Measurements from ENCODE around the gene CHRNB1.

The CHRNB1 gene

DNA sequence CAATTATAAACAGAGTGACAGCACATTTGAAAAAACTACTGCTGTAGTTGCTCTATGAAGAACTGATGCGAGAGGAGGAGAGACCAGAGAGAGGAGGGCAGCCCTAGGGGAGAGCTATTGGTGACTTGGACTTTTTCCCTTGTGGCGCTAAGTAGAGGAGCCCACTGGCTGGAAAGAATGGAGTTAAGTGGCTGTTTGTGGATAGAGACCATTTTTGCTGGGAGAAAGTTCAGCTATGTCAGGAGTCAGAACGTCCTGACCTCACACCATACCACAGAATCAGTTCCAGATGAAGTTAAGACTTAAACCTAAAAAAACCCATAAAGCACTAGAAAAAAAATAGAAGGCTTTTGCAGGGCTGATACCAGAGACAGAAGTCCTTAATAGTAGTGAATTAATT is 41.3 kb downstream of the CHRNB1 start:
- no peak for FAIRE-seq

DNA sequence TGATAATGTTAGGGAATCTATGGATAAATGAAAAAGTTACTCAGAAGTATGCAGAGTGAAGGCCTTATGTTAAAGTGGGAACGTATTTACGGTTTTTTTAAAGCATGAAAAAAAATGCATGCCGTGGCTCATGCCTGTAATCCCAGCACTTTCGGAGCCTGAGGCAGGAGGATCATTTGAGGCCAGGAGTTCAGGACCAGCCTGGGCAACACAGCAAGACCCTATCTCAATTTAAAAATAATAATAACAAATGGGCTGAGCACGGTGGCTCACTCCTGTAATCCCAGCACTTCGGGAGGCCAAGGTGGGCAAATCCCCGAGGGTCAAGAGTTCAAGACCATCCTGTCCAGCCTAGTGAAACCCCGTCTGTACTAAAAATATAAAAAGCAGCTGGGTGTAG is 45.3 kb downstream of the CHRNB1 start:
- FAIRE-seq = no peak

DNA sequence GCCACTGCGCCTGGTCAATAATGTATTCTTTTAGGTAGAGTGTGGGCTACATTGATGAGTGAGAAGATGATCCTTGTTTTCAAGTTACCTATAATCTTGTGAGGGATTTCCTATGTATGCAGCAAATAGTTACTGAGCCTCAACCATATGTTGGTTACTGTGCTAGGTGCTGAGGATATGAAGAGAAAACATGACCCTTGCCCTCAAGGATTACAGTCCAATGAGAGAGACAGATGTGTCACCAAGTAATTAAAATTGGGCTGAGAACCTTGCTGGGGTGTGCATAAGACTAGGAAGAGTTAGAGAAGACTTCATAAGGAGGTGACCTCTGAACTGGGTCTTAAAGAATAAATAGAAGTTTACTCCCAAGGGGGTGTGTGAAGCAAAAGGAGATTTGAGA is 46.7 kb downstream of the CHRNB1 start:
- no peak for FAIRE-seq

DNA sequence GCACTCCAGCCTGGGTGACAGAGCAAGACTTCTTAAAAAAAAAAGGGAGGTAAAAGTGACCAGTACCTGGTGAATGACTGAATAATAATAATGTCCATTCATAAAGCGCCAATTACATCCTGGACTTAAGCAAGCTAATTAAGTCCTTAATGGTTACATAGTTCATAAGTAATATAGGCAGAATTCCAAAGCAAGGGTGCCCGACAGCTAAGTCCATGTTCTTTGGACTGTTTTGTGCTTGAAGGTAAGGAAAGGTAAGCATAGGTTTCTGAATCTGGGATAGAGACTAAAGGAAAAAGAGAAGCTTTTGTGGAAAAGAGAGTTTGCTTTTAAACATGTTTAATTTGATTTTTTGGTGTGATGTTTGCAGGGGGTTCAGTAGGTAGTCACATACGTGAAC is 49.1 kb downstream of the CHRNB1 start:
- no peak for FAIRE-seq

DNA sequence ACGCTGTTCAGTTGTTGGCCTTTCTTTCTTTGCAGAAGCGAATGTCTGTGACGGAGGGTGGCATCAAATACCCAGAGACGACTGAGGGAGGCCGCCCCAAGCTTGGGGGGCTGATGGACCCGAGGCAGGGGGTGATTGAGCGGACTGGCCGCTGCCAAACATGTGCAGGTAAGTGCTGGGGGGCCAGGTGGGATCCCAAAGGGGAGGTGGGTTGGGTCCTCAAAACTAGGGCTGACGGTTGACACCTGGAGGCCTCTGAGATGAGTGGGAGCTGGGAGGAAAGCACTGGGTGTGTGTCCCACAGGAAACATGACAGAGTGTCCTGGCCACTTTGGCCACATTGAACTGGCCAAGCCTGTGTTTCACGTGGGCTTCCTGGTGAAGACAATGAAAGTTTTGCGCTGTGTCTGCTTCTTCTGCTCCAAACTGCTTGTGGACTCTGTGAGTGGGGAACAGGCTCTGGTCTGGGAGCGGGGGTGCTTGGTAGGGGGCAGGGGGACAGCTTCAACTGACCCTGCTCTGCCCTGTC is 51.1 kb downstream of the CHRNB1 start:
- FAIRE-seq = no peak

DNA sequence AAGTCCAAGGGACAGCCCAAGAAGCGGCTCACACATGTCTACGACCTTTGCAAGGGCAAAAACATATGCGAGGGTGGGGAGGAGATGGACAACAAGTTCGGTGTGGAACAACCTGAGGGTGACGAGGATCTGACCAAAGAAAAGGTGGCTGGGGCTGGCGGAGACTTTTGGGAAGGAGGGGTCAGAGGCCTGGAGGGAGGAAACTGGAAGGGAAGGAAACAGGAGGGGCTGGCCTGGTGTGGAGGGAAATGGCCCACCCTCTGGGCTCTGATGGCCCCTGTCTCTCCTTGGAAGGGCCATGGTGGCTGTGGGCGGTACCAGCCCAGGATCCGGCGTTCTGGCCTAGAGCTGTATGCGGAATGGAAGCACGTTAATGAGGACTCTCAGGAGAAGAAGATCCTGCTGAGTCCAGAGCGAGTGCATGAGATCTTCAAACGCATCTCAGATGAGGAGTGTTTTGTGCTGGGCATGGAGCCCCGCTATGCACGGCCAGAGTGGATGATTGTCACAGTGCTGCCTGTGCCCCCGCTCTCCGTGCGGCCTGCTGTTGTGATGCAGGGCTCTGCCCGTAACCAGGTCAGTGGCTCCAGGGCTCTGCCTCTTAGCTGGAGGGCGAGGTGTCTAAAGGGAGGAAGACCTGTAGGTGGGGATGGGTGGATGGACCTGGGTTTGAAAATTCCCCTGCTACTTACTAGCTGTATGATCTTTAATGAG is 51.8 kb downstream of the CHRNB1 start:
- FAIRE-seq = no peak

DNA sequence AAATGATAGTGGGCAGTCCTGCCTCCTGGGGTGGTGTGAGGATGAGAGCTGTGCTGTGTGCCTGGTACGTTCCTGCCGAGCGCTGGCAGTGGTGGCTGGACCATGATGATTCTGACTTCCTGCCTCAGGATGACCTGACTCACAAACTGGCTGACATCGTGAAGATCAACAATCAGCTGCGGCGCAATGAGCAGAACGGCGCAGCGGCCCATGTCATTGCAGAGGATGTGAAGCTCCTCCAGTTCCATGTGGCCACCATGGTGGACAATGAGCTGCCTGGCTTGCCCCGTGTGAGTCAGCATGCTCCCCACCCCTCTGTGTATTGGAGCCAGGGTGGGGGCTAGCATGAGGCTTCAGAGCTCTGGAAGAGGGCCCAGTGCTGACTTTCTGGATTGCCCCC is 52.4 kb downstream of the CHRNB1 start:
- FAIRE-seq = no peak

DNA sequence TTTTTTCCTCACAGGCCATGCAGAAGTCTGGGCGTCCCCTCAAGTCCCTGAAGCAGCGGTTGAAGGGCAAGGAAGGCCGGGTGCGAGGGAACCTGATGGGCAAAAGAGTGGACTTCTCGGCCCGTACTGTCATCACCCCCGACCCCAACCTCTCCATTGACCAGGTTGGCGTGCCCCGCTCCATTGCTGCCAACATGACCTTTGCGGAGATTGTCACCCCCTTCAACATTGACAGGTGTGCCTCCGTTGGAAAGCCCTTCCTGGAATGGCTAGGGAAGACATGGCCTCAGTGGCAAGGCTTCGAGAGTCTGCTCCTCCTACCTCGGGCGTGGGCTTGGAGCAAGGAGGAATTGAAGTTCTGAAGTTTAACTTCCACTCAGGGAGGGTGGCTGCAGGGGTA is 52.8 kb downstream of the CHRNB1 start:
- no peak for FAIRE-seq

DNA sequence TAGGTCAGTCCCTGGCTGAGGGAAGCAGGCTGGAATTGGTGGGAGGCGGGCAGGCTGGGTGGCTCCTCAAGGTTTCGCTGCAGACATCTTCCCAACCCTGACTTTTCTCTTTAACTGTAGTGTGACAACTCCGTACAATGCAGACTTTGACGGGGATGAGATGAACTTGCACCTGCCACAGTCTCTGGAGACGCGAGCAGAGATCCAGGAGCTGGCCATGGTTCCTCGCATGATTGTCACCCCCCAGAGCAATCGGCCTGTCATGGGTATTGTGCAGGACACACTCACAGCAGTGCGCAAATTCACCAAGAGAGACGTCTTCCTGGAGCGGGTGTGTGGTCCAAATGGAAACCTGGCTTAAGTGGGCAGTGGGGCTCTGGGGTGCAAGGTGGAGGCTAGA is 54.3 kb downstream of the CHRNB1 start:
- FAIRE-seq = no peak

DNA sequence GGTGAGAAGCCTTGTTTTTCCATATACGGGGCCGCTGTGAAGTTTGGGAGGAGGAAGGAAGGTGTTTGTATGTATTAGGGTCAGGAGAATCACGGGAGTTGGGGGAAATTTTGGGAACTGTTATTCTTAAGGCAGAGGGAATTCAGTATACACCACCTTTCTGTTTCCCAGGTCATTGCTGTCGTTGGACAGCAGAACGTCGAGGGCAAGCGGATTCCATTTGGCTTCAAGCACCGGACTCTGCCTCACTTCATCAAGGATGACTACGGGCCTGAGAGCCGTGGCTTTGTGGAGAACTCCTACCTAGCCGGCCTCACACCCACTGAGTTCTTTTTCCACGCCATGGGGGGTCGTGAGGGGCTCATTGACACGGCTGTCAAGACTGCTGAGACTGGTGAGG is 56.9 kb downstream of the CHRNB1 start:
- no peak for FAIRE-seq

DNA sequence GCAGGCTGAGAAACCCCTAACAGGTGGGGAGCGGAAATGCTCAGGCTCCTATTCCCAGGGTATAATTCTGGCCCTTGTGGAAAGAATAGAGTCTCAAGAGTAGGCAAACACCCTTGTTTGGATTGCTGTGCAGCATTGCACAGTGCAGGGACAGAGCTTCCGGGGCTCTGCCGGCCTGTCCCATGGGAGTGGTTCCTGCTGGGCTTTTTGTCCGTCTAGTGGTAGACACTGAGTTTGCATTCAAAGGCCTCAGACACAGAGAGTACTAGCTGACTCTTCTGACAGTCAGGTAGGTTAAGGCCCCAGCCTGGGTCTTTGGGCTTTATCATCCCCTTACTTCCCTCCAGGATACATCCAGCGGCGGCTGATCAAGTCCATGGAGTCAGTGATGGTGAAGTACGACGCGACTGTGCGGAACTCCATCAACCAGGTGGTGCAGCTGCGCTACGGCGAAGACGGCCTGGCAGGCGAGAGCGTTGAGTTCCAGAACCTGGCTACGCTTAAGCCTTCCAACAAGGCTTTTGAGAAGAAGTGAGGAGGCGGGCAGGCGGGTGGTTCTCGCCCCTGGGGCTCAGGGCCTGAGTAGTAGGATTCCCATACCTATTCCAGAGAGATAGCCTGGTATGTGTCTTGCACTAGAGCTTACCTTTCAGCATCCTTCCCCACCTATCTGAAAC is 57.4 kb downstream of the CHRNB1 start:
- FAIRE-seq = no peak

DNA sequence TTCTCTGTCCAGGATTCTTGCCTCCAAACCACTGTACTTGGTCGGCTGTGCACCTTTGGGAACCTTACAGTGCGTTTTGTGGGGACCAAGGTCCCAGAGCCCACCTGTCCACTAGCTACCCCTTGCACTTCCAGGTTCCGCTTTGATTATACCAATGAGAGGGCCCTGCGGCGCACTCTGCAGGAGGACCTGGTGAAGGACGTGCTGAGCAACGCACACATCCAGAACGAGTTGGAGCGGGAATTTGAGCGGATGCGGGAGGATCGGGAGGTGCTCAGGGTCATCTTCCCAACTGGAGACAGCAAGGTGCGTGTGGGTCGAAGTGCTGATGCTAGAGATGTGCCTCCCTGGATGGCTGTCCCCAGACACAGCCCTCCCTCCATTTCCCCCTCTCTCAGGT is 58.1 kb downstream of the CHRNB1 start:
- no peak for FAIRE-seq

DNA sequence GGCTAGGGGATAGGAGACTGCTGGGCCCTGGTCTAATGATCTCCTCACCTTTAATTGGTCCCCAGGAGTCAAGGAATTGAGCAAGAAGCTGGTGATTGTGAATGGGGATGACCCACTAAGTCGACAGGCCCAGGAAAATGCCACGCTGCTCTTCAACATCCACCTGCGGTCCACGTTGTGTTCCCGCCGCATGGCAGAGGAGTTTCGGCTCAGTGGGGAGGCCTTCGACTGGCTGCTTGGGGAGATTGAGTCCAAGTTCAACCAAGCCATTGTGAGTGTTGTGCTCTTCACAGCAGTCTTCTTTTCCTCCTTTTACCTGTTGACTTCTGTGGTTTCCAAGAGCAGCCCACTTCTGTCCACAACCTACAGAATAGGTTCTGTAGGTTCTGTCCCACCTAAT is 58.7 kb downstream of the CHRNB1 start:
- FAIRE-seq = no peak
